Neural crest cell (in vitro differentiated cells): ENCODE measurements around the gene LMBR1. TPM values are rescaled to one million over a fixed set of nuclear protein-coding genes. Genes with fewer than 3 reads are reported as not detected.
"Not testable (repeated sequence)": the region's sequence is repeated elsewhere in the genome, so short reads cannot be mapped to it uniquely, and the experiment has no call there.

Experiments
- DNase-seq: peaks from one replicate; pipeline ENCODE4 v3.0.0; 2021; ENCODE audit warnings: low read depth, mixed read lengths, low spot score
- H3K27ac Mint-ChIP-seq: one replicate; pipeline ENCODE4 v1.8.0; 2021; ENCODE audit warnings: mild to moderate bottlenecking, mixed read lengths; ENCODE audit not compliant: unreplicated experiment
- H3K27me3 Mint-ChIP-seq: 2 replicates; pipeline ENCODE4 v1.8.0; 2021; ENCODE audit warnings: low read depth, mild to moderate bottlenecking, mixed read lengths
- H3K36me3 Mint-ChIP-seq: 2 replicates; pipeline ENCODE4 v1.8.0; 2021; ENCODE audit warnings: low read depth, mild to moderate bottlenecking, mixed read lengths
- H3K4me1 Mint-ChIP-seq: 2 replicates; pipeline ENCODE4 v1.8.0; 2021; ENCODE audit warnings: mixed read lengths
- H3K4me3 Mint-ChIP-seq: one replicate; pipeline ENCODE4 v1.8.0; 2021; ENCODE audit warnings: mild to moderate bottlenecking, mixed read lengths
- H3K9me3 Mint-ChIP-seq: 2 replicates; pipeline ENCODE4 v1.8.0; 2021; ENCODE audit warnings: mixed read lengths
- total RNA-seq: library from RNA; stranded (reverse); gene quantifications from 2 replicates; pipeline ENCODE4 v1.2.1, GENCODE V29; 2021
- TF ChIP-seq, protein P1 (sequence below): fragments of 200-600 bp; sonication (generic); conservative IDR thresholded peaks from 2 replicates; pipeline ENCODE4 v1.5.0; 2021; ENCODE audit warnings: antibody characterized with exemption, mild to moderate bottlenecking

LMBR1 gene
- total RNA-seq, 1 donor from 2014 or later = 55.1 TPM

DNA sequence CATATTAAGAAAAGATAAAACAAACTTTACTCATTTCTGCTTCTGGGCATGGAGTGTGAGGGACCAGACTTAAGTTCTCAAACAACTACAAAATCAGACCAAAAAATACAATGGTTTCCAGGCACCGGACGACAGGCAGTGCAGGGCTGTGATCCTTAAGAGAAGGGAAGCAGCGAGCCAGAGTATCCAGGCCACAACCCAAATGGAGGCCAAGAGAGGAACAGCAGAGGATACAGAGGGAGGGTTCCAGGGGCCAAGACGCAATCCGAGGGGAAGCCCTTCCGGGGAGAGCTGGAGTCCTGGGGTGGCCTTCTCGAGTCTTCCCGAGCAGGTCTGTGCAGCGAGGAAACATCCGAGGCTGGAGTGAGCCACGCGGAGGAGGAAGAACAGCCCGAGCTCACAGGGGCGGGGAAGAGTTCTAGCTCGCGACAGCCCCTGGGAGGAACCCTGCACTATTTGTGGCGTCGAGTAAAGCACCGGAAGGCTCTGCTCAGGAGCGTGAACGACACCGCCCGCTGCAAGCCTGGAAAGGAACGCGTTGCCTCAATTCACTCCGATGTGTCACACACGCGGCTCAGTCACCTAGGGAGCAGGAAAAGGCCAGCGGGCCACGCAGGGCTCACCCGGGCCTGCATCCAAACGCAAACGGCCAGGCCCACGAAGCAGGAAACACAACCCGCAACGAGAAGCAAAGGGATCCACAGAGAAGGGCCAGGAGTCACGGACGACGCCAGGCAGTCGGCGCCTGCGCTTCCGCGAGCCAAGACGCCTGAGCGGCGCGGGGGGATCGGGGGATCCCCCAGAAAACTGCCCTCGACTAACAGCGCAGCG is 253.3 kb downstream of the LMBR1 start:
- H3K27ac Mint-ChIP-seq = no peak overlapping the region
- TF ChIP-seq, protein P1, sequence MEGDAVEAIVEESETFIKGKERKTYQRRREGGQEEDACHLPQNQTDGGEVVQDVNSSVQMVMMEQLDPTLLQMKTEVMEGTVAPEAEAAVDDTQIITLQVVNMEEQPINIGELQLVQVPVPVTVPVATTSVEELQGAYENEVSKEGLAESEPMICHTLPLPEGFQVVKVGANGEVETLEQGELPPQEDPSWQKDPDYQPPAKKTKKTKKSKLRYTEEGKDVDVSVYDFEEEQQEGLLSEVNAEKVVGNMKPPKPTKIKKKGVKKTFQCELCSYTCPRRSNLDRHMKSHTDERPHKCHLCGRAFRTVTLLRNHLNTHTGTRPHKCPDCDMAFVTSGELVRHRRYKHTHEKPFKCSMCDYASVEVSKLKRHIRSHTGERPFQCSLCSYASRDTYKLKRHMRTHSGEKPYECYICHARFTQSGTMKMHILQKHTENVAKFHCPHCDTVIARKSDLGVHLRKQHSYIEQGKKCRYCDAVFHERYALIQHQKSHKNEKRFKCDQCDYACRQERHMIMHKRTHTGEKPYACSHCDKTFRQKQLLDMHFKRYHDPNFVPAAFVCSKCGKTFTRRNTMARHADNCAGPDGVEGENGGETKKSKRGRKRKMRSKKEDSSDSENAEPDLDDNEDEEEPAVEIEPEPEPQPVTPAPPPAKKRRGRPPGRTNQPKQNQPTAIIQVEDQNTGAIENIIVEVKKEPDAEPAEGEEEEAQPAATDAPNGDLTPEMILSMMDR = no peak
- H3K9me3 Mint-ChIP-seq = peaks cover 9% of the 10 kb centered on the region
- DNase-seq = no peak
- peaks cover 12% of the 10 kb centered on the region for H3K36me3 Mint-ChIP-seq
- H3K4me3 Mint-ChIP-seq = peak overlapping the region; percentile 79
- H3K27me3 Mint-ChIP-seq = peaks cover 30% of the 10 kb centered on the region
- H3K4me1 Mint-ChIP-seq = peaks cover 17% of the 10 kb centered on the region

DNA sequence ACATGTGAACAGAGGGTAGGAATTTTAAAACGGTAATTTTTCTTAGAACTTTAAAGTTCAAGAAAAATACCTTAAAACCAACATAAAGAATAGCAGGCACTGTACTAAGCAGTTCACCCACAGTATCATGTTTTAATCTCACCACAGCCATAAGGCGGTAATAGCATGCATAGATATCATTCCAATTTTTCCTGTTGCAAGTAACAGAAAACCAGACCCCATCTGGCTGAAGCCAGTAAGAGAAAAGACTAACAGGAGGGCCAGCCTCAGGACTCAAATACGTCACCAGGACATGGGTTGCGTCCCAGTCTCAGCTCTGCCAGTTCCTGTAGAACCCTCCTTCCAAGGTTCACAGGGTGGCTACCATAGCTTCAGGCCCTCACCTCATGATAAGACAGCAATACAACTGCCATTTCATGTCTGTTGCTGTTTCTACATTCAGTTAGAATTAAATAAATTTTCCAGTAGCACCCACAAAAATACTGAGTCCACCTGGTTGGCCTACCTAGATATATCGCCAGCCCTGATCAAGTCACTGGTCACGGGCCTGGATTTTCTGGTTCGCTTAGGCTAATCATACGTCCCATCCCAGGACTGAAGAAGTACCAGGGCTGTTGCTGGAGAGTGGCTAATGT is 254.4 kb downstream of the LMBR1 start:
- Mint-ChIP-seq H3K36me3 (peaks cover 12% of the 10 kb centered on the region), H3K27ac (no peak overlapping the region), H3K27me3 (peaks cover 22% of the 10 kb centered on the region), H3K9me3 (peaks cover 9% of the 10 kb centered on the region), H3K4me3 (peak overlapping the region; percentile 79), H3K4me1 (peaks cover 17% of the 10 kb centered on the region)
- no peak for DNase-seq
- TF ChIP-seq, protein P1 = no peak

DNA sequence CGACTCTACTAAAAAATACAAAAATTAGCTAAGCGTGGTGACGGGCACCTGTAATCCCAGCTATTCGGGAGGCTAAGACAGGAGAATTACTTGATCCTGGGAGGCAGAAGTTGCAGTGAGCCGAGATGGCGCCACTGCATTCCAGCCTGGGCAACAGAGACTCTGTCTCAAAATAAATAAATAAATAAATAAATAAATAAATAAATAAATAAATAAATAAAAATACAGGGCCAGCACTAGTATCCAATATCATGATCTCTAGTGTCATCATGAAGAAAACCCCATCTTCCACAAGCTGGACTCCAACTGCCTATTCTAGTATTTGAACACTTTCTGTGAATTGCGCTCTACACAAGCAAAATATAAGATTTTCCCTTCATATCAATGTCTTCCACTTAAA is 255.9 kb downstream of the LMBR1 start:
- Mint-ChIP-seq H3K36me3 (peaks cover 12% of the 10 kb centered on the region), H3K4me1 (peaks cover 17% of the 10 kb centered on the region)
- DNase-seq, H3K27ac Mint-ChIP-seq, H3K27me3 Mint-ChIP-seq, H3K4me3 Mint-ChIP-seq, H3K9me3 Mint-ChIP-seq: not testable (repeated sequence)

DNA sequence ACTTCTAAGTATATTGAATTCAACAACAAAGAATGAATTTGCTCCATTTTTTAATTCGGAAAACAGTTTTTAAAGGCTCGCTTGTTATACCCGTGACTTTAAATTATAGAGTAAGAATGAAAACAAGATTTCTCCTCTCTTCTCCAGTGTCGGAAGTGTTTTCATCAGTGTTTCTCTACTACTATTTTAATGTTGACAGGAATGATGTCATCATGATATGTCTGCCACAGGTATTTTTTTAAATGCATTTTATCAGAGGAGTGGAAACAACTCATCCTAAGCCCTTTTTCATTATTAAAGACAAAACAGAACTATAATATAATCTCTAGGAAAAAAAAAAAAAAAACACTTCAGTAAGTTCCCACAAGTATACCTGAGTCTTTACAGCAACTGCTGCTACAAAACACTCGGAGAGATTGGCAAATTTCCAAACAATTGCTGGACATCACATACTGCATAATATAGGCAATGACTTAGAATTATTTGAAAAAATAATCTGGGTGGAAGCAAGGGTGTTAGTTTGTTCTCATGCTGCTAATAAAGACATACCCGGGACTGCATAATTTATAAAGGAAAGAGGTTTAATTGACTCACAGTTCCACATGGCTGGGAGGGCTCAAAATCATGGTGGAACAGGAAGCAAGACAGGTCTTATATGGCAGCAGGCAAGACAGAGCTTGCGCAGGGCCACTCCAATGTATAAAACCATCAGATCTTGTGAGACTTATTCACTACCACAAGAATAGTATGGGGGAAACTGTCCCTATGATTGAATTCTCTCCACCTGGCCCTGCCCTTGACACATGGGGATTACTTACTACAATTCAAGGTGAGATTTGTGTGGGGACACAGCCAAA is 257.2 kb downstream of the LMBR1 start:
- DNase-seq = no peak
- Mint-ChIP-seq H3K27ac (no peak overlapping the region), H3K9me3 (peaks cover 9% of the 10 kb centered on the region), H3K36me3 (peaks cover 12% of the 10 kb centered on the region), H3K4me1 (peaks cover 8% of the 10 kb centered on the region), H3K4me3 (no peak overlapping the region), H3K27me3 (no peaks in the 10 kb centered on the region)
- TF ChIP-seq, protein P1 = no peak

DNA sequence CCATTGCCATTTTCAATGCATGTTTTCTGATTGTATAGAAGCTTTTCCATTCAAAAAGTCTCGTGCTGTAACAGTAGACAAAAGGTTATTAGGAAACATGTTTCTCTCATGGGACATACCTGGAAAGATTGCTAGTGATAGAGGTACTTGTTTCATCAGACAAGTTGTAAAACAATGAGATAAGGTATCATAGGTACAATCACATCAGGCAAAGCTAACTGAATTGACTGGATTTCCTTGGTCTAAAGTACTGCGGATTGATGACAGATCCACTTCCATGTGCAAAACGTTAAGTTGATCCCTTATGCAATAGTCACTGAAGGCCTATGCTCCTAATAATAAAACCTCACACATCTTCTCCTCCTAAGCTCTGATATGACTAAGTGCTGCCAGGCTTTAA is 258.9 kb downstream of the LMBR1 start:
- peaks cover 9% of the 10 kb centered on the region for H3K9me3 Mint-ChIP-seq
- peaks cover 4% of the 10 kb centered on the region for H3K4me1 Mint-ChIP-seq
- H3K36me3 Mint-ChIP-seq = peaks cover 13% of the 10 kb centered on the region
- no peaks in the 10 kb centered on the region for H3K27me3 Mint-ChIP-seq
- TF ChIP-seq, protein P1 = no peak
- no peak overlapping the region for H3K27ac Mint-ChIP-seq
- no peak overlapping the region for H3K4me3 Mint-ChIP-seq
- no peak for DNase-seq
